Limb (tissue), 2 donors: ENCODE results near the gene MAPKBP1.
A peak's percentile ranks its signal among the peaks of the same experiment; 100 is the strongest.

ENCODE experiments used
- DNase-seq, 2 donors: peaks; one replicate each; pipeline ENCODE4 v3.0.0-alpha.2; 2016; ENCODE audit errors: extremely low spot score in 2 of 2

MAPKBP1 gene

GRCh38 chr15:41806291-41807181, 32.3 kb downstream of the MAPKBP1 start:
- no peak for DNase-seq

- no peak for DNase-seq
Measured at GRCh38 chr15:41809121-41809520, 34.8 kb downstream of the MAPKBP1 start.

GRCh38 chr15:41809526-41810220, 35.4 kb downstream of the MAPKBP1 start:
- DNase-seq, result no peak

GRCh38 chr15:41810651-41811431, 36.6 kb downstream of the MAPKBP1 start:
- DNase-seq, result no peak

GRCh38 chr15:41811432-41812195, 37.3 kb downstream of the MAPKBP1 start:
- peak; percentile 85 to 86 for DNase-seq

GRCh38 chr15:41812820-41813375, 38.6 kb downstream of the MAPKBP1 start:
- no peak for DNase-seq

GRCh38 chr15:41813426-41813825, 39.1 kb downstream of the MAPKBP1 start:
- DNase-seq, result no peak

- no peak for DNase-seq
Measured at GRCh38 chr15:41814534-41814933, 40.2 kb downstream of the MAPKBP1 start.

GRCh38 chr15:41816788-41817187, 42.5 kb downstream of the MAPKBP1 start:
- no peak for DNase-seq

- DNase-seq, result no peak
Measured at GRCh38 chr15:41817327-41817726, 43.0 kb downstream of the MAPKBP1 start.

- DNase-seq, result no peak
Measured at GRCh38 chr15:41817781-41818180, 43.5 kb downstream of the MAPKBP1 start.

- no peak for DNase-seq
Measured at GRCh38 chr15:41819455-41820050, 45.3 kb downstream of the MAPKBP1 start.

GRCh38 chr15:41820791-41821423, 46.6 kb downstream of the MAPKBP1 start:
- DNase-seq, result no peak

GRCh38 chr15:41821831-41822230, 47.5 kb downstream of the MAPKBP1 start:
- no peak for DNase-seq

- no peak for DNase-seq
Measured at GRCh38 chr15:41822471-41822870, 48.2 kb downstream of the MAPKBP1 start.

- no peak for DNase-seq
Measured at GRCh38 chr15:41822957-41823356, 48.7 kb downstream of the MAPKBP1 start.

- no peak for DNase-seq
Measured at GRCh38 chr15:41823502-41823901, 49.2 kb downstream of the MAPKBP1 start.

- DNase-seq, result no peak
Measured at GRCh38 chr15:41824062-41824745, 49.9 kb downstream of the MAPKBP1 start.

GRCh38 chr15:41825145-41825544, 50.9 kb downstream of the MAPKBP1 start:
- no peak for DNase-seq
